HG03378 (cell line): ENCODE data around the gene NUP188.

Source experiments
- ATAC-seq: cut with Tn5 transposase; IDR thresholded peaks from one replicate; pipeline ENCODE4 v1.9.1; 2021; ENCODE audit warnings: mild to moderate bottlenecking, moderate library complexity; ENCODE audit not compliant: unreplicated experiment

NUP188 gene, protein sequence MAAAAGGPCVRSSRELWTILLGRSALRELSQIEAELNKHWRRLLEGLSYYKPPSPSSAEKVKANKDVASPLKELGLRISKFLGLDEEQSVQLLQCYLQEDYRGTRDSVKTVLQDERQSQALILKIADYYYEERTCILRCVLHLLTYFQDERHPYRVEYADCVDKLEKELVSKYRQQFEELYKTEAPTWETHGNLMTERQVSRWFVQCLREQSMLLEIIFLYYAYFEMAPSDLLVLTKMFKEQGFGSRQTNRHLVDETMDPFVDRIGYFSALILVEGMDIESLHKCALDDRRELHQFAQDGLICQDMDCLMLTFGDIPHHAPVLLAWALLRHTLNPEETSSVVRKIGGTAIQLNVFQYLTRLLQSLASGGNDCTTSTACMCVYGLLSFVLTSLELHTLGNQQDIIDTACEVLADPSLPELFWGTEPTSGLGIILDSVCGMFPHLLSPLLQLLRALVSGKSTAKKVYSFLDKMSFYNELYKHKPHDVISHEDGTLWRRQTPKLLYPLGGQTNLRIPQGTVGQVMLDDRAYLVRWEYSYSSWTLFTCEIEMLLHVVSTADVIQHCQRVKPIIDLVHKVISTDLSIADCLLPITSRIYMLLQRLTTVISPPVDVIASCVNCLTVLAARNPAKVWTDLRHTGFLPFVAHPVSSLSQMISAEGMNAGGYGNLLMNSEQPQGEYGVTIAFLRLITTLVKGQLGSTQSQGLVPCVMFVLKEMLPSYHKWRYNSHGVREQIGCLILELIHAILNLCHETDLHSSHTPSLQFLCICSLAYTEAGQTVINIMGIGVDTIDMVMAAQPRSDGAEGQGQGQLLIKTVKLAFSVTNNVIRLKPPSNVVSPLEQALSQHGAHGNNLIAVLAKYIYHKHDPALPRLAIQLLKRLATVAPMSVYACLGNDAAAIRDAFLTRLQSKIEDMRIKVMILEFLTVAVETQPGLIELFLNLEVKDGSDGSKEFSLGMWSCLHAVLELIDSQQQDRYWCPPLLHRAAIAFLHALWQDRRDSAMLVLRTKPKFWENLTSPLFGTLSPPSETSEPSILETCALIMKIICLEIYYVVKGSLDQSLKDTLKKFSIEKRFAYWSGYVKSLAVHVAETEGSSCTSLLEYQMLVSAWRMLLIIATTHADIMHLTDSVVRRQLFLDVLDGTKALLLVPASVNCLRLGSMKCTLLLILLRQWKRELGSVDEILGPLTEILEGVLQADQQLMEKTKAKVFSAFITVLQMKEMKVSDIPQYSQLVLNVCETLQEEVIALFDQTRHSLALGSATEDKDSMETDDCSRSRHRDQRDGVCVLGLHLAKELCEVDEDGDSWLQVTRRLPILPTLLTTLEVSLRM (N-terminal part only)

DNA sequence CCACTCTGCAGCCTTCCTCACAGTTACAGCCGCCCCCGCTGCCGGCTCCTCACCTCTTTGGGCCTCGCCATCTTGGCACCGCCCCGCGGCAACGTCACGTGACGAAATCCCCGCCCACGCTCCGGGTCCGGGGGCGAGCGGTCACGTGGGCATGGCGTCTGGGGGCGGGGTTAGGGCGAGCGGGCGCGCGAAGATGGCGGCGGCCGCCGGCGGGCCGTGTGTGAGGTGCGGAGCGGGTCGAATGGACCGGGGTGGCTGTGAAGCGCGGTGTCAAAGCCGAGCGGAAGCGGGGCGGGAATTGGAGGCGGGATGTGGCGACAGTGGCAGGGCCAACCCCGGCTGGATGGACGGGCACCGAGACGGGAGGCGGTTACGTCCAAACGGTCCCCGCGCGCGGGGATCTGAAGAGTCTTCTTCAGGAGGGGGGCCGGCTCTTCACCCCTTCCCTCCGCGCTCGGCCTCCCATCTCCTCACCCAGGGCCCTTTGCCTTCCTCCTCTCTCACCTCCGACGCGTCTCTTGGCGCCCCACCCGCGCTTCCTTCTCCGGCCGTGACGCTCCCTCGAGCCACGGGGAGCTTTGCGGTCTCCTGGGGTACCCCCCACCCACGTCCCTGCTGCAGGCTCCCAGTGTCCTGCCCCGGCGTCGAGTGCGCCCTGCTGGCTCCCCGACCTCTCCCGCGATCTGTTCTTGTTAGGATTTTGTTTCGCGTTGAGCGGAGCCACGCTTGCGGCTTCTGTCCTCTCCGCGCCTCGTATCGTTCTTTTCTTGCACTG lies at the start of gene NUP188, which contains the start of gene DOLK:
NUP188 (plus strand) TSS at position 173 of the 775 bp plus-strand sequence; CDS start at position 194, 21 bp downstream.
DOLK (minus strand) TSS at position 77 of the 775 bp plus-strand sequence. CDS start 300 bp downstream, outside the sequence.
- ATAC-seq: peak; percentile 61

DNA sequence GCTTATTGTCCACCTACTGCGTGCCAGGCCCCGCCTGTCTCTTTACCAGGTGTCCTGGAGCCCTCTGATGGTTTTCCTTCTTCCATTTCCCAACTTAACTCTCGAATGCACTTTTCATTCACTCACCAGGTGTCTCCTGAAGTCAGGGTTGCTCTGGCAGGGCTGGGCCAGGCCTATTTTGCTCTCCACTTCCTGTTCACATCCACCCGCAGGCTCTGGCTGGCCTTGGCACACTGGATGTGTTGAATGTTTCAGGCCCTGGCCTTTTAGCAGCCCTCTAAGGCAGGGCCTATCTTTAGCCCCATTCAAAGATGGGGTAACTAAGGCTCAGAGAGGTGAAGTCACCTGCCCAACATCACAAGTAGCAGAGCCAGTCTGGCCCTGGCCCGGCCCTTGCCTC lies 49.1 kb upstream of the NUP188 start:
- no peak for ATAC-seq

DNA sequence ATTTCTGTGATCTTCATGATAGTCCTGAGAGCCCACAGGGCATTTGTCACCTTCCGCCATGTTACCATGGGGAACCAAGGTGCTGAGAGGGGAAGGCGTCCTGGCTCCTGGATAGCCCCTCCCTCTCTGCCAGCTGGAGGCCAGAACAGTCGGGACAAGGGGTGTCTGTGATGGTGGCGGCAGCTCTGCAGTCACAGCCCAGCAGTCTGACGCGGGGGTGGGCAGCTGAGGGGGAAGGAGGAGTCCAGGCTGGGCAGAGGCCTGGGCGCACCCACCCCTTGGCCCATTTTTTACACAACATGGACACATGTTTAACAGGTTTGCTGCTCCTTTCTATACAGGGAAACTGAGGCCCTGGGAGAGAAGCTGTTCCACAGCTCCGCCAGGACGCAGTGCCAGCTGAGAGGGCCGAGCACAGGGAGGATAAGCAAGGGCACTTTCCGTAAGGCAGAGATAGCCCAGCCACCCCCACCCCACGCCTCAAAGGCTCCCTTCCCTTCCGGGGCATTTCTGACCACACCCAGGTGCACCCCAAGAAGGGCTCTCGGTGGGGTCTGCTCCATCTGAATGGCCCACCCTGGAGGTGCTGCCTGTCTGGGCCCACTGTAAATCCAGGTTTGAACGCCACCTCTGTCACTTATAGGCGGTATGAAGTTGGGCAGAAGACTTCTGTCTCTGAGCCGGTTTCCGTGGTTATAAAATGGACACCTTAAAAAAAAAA lies 48.5 kb upstream of the NUP188 start:
- no peak for ATAC-seq

DNA sequence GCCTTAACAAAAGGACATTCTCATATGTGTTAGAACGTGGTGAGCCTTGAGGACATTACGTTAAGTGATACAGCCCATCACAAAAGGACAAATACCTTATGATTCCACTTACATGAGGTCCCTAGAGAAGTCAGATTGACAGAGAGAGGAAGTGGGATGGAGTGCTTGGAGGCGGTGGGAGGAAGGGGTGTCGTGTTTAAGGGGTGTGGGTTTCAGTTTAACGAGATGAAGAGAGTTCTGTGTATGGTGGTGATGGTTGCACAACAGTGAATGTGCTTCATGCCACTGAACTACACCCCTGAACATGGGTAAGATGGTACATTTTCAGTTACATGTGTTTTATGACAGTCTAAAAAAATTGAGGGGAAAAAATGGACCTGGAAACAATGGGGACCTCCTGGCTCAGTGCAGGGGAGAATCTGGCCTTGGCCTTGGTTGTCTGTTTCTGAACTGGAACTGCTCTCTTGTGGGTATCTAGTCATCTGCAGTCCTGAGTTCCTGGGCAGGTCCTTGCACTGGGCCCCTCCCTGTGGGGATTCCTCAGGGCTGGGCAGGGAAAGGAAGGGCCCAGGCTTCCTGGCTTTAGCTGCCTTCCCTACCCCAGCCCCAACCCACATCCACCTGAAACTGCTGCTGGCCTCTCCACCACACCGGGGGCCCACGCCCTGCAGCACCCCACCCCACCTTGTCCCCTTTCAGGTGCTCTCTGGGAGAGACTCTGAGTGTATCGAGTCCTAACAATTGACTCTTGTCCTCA lies 47.8 kb upstream of the NUP188 start:
- ATAC-seq: no peak

DNA sequence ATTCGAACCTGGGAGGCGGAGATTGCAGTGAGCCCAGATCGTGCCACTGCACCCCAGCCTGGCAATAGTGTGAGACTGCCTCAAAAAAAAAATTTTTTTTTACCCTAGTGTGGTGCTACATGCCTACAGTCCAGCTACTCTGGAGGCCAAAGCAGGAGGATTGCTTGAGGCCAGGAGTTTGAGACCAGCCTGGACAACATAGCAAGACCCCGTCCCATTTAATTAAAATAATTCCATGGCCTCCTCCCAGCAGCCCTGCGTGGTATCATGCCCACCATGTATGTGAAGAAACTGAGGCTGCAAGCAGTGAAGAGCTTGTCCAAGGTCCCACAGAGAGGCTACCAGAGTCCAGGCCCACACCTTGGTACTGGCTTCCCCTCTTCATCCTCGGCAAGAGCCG lies 46.1 kb upstream of the NUP188 start:
- ATAC-seq: no peak

DNA sequence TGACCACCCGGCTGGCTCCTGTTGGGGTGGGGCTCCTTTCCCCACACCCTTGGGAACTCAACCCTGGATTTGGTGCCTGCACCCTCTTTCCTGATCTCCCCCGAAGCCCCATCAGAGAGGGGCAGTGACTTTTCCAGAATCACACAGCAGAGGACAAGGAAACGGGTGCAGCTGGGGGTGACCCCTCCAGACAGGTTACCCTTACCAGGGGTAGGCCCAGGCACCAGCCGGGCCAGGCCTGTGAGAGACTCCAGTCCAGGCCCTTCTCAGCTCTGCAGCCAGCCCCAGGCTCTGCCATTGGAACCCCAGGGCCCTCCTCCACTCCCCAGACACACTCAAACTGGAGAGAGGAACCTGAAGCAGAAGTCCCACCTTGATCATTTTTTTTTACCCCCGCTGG lies 45.7 kb upstream of the NUP188 start:
- ATAC-seq: no peak

DNA sequence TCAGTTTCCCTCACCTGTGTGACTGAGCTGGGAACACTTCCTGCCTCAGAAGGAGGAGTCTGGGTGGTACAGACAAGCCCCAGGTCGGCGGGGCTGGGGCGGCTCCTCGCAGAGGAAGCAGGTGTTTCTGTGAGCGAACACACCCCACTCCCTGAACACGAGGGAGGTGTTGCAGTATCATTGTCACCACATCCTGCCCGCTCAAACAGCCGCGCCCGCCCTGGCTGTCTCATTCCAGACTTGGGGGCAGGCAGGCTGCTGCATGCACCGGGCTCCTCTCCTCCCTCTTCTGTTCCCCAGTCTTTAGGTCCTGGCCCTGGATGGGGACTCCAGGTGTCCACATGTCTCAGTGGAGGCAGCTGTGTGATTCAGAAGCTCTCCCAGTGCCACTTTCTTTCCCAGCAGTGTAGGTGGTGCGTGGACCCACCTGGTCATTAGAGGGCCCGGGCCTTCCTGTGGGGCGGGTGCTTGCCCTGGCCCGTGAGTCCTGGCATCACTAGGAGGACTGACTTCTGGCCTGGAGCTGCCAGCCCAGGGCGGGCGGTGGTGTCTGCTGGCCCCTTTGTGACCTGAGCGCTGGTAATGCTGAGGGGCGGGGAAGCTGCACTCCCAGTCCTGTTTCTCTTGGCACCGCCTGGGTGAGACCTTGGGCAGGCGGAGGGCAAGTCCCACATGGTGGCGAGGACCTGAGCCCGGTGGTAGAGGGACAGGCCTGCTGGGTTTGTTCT lies 45.0 kb upstream of the NUP188 start:
- peak; percentile 60 for ATAC-seq

DNA sequence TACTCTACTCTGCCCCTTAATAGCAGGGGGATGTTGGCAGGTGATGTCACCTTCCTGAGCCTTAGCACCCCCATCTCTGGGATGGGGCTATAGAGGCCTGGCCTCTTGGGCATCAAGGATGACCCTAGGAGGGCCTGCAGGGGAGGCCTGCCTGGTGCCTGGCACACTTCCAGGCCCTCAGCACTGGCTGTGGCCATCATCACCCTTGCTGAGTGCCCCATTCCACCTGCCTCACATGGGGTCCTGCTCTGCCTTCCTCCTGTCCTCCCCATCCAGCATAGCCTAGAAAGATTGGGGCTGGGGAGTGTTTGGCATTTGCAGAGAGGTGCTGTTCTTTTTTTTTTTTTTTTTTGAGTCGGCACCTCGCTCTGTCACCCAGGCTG lies 44.4 kb upstream of the NUP188 start:
- no peak for ATAC-seq

DNA sequence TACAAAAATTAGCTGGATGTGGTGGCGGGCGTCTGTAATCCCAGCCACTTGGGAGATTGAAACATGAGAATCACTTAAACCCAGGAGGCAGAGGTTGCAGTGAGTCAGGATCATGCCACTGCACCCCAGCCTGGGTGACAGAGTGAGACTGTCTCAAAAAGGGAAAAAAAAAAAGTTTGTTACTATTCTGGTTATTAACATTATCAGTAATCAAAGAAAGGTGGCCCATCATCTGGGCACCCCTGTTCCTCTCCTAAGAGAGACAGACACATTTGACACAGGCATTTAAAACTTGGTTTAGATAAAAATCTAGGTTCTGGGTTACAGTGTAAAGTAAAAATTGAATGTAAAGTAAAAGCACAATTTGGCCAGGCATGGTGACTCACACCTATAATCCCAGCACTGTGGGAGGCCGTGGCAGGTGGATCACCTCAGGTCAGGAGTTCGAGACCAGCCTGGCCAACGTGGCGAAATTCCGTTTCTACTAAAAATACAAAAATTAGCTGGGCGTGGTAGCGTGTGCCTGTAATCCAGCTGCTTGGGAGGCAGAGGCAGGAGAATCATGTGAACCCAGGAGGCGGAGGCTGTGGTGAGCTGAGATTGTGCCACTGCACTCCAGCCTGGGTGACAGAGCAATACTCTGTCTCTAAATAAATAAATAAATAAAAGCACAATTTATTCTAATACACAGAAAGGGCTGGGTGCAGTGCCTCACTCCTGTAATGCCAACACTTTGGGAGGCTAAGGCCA lies 43.5 kb upstream of the NUP188 start:
- no peak for ATAC-seq

DNA sequence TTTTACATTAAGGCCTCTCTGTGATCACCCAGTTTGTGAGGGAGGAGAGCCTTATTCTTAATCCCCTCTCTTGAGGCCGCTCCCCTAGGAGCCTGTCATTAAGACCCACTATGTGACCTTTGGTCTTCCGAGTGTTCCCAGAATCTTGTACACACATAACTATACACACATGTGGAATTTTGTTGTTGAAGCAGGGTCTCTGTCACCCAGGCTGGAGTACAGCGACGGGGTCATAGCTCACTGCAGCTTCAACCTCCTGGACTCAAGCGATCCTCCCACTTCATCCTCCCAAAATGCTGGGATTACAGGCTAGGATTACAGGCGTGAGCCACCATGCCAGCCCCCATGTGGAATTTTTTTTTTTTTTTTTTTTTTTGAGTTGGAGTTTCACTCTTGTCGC lies 41.5 kb upstream of the NUP188 start:
- no peak for ATAC-seq

DNA sequence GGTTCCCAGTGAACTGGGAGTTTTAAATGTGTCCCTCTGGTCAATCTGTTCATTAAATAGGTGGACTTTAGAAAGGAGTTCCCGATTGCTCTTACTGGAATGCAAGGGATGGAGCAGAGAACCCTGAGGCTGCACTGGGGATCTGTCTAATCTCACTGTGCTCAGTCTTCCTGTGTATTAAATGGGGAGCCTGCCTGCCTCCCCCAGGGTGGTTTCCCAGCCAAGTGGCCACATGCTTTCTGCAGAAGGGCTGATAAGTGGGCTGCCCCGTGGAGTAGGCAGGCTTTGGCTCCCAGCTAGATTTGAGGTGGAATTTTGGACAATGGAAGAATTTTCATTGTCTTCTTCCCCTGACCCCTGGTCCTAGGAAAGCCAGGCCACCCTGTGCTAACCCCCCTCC lies 40.8 kb upstream of the NUP188 start:
- ATAC-seq: no peak

DNA sequence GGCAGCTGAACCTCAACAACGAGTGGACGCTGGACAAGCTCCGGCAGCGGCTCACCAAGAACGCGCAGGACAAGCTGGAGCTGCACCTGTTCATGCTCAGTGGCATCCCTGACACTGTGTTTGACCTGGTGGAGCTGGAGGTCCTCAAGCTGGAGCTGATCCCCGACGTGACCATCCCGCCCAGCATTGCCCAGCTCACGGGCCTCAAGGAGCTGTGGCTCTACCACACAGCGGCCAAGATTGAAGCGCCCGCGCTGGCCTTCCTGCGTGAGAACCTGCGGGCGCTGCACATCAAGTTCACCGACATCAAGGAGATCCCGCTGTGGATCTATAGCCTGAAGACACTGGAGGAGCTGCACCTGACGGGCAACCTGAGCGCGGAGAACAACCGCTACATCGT lies 39.1 kb upstream of the NUP188 start:
- no peak for ATAC-seq

DNA sequence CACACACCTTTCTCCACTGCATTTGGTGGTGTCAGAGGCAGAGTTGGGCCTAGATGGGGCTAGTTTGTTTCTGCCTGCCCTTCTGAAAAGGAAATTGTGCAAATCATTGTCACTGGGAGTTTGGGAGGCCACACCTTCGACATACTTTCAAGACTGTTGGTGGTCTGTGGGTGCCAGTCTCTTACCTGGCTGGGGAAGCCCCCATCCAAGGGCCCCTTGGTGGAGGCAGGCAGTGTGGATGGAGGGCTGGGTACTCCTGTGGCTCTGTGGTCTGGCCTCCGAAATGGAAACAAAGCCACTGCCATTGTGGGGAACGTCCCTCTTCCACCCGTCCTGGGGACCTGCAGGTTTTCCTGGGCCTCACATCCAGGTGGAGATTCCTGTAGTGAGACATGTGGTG lies 37.6 kb upstream of the NUP188 start:
- ATAC-seq: no peak

DNA sequence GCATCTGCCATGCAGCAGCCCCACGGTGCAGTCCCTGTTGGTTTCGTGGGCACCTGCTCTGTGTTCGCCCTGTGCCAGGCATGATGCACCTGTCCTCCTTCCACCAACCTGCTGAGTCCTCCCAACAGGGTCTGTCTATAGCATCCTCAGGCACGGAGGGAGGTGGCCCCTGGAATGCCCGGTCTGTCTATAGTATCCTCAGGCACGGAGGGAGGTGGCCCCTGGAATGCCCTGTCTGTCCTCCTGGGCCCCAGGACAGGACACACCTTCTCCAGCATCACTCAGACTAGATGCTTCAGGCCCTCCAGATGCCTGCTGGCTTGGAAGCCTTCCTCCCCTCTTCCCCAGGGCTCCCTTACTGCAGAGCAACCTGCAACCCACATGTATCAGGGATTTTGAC lies 36.6 kb upstream of the NUP188 start:
- no peak for ATAC-seq

DNA sequence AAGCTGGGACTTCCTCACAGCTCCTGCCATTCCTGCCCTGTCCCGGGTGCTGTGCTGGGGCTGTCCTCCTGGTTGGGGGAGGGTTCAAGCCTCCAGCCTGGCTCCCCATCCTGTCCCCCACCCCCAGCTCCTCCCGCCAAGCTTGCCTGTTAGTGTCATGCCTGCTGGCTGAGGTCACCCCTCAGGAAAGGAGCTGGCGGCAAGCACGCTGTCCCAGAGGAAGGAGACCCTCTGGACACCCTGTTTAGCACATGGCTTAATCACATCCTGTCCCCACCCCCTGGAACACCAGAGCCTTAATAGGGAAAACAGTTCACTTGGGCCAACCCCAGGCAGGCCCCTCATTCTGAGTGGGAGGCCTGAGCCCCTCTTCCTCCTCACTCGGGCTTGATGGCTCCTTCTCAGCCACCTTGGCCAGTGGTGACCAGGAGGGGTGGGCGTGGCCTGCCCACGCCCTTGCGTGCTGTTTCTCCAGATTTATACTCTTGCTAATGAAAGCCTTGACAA lies 35.9 kb upstream of the NUP188 start:
- no peak for ATAC-seq

DNA sequence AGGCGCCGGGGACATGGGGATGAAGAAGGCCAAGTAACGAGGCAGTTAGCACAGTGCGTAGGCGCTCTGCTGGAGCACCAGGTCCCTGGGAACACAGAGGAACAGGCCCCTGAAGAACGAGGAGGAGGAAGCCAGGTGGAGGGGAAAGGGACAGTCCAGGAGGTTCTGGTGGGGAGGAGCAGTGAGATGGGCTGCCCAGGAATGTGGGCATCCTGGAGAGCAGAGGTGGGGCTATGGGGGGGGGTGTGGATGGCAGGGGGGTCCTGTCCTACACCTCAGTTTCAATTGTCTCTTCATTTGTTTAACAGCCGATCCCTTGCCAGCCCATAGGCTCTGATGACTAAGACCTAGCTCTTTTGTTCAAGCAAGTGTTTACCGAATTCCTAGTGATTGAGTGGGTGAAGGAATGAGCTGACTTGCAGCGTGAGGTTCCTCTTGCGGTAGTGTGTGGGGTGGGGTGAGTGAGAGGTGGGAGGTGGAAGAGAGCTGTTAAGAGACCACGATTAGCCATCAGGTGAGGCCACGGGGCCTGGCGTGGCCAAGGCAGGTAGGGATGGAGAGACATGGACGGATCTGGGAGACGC lies 35.1 kb upstream of the NUP188 start:
- no peak for ATAC-seq
